GM18507 (cell line): ENCODE results near the gene CLMN.
"Not testable (repeated sequence)": the region's sequence is repeated elsewhere in the genome, so short reads cannot be mapped to it uniquely, and the experiment has no call there.

ENCODE experiments used
- DNase-seq: peaks from one replicate; pipeline ENCODE4 v3.0.0; 2011; ENCODE audit warnings: low read depth; ENCODE audit not compliant: insufficient read length; ENCODE audit errors: extremely low spot score
- FAIRE-seq: peaks from 2 replicates; lab custom pipeline; 2011; peaks lifted over from hg19 to GRCh38; lab: Jason Lieb, UNC

CLMN gene

DNA sequence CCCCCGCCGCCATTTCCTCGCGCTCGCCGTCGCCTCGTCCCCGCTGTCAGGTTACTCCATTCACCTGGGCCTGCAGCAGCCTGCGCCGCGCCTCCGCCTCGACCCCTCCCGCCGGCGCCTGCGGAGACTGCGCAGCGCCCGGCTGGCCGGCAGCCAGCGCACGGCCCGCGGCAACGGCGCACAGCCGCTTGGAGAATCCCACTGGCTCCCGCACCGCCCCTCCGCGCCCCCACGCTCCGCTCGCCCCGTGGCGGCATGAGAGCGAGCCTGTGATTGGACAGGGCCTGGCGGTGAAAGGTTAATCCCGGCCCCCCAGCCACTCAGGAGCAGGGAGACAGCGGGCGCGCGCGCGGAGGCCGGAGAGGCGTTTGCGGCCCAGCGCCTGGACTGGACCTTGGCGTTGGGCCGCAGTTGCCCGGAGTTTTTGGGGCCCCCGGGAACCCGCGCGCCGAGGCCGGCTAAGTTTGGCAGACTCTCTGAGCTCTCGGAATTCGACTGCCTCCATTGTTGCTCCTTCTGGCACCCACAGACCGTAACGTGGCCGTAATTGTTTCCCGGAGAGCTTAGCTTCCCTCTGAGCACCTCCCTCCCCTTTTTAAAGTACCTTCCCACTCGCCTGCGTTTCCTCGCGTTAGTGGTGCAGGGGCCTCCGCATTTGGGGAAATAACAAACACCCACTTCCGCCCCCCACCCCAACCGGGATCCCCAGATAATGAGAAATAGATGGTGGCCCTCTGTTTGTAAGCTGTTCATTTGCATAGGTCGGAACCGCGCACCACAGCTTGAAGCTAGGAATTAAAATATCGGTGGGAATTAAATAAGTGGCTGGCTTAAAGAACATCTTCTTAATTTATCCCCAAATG lies 162.2 kb downstream of the CLMN start, which contains the start of gene DICER1:
Gene DICER1, minus strand, starts transcription at position 203 of the 863 bp plus-strand sequence. CDS start 24,071 bp downstream, outside the sequence.
- FAIRE-seq (peak; percentile 88), DNase-seq (peak; percentile 98)

GRCh38 chr14:95157048-95157326 lies 162.7 kb downstream of the CLMN start:
- FAIRE-seq: no peak
- DNase-seq: peak; percentile 14

GRCh38 chr14:95156161-95157047 lies 163.3 kb downstream of the CLMN start:
- DNase-seq (peak; percentile 9), FAIRE-seq (peak; percentile 39)

GRCh38 chr14:95155045-95155444 lies 164.7 kb downstream of the CLMN start:
- FAIRE-seq: no peak
- DNase-seq: no peak

DNA sequence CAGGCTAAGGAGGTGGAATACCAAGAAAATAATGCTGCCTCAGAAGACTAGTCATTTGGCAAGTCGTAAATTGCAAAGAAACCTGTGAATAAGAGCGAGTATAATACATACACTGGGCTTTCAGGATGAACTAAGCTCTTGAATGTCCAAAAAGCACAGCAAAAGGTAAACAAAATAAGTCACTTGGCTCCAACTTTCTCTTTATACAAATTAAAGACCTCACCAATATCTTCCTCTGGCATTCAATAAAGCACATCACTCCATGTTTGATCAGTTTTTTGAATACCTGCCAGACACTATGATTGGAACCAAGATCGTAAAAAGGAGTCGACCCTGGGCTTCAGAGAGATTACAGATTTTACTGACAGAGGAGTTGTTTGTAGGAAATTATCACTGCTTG lies 165.8 kb downstream of the CLMN start:
- DNase-seq: no peak
- no peak for FAIRE-seq

DNA sequence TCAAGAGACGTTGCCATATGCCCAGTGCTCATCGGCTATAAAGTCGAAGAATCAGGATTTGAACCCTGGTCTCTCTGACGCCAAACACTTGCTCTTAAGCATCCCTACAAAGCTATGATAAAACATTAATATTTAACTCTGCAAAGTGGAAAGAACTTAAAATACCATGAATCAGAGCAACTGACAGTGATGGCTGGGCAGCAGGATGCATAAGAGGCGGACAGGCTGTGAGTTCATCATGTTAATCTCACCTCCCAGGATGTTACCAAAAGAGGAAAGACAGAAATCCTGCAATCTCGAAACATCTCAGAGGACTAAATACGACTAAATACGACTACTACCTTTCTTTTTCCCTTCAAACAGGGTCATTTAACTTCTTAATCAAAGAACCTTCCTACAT lies 168.1 kb downstream of the CLMN start:
- DNase-seq: no peak
- FAIRE-seq: no peak

- DNase-seq (no peak), FAIRE-seq (no peak)
Observed at GRCh38 chr14:95150910-95151309, 168.8 kb downstream of the CLMN start.

GRCh38 chr14:95149441-95149840 lies 170.3 kb downstream of the CLMN start:
- FAIRE-seq: no peak

DNA sequence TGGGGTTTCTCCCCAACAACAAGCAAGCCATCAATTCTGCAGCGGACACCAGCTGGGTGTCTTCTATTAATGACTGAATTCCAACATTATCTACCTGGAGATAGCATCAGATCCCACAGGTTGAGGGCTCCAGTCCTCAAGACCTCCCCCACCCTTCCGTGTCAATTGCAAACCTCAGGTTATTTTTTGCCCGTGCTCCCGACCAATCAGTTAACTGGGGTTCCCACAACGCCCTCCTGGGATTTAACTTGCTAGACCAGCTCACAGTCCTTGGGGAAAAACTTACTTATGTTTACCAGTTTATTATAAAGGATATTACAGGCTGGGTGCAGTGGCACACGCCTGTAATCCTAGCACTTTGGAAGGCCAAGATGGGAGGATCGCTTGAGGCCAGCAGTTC lies 172.1 kb downstream of the CLMN start:
- DNase-seq: no peak
- FAIRE-seq: no peak

More at GRCh38 chr14:95149441-95149840, 170.3 kb downstream of the CLMN start:
- DNase-seq: no peak

- FAIRE-seq (no peak), DNase-seq (no peak)
Observed at GRCh38 chr14:95146079-95146771, 173.5 kb downstream of the CLMN start.

GRCh38 chr14:95144849-95145248 lies 174.9 kb downstream of the CLMN start:
- DNase-seq: no peak
- peak; percentile 9 for FAIRE-seq

- no peak for DNase-seq
- peak; percentile 41 for FAIRE-seq
Observed at GRCh38 chr14:95143808-95144620, 175.7 kb downstream of the CLMN start.

DNA sequence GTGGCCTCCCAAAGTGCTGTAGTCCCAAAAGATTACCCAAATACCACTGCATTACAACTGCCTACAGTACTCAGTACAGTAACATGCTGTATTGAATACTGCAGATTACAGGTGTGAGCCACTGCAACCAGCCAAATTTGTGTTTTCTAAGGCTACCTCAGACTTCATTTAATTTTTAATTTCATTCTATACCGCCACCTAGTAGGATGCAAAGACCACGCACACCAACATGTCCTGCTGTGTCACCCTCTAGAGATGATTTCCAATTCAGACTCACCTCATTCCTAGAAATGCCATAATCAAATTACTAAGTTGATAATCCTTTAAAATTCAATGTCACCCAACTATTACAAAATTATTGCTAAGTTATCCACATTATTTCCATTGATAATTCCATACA lies 177.5 kb downstream of the CLMN start:
- DNase-seq: no peak
- FAIRE-seq: no peak

DNA sequence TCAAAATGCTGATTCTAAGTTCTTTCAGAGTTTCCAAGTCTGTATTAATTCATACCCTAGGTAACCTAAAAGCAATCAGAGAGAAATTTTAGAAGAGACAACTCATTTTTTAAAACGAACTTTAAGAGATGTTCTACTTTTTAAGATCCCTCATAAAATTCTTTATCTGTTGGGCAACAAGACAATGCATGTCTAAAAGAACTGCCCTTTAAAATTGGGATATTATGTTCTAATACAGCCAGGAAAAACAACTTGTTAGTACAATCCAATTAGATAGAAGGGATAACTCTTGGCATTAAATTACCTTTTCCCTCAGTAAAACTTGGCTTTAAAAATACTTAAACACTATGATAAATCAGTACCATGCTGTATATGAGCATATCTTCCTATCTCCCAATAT lies 178.0 kb downstream of the CLMN start:
- FAIRE-seq (no peak), DNase-seq (no peak)

DNA sequence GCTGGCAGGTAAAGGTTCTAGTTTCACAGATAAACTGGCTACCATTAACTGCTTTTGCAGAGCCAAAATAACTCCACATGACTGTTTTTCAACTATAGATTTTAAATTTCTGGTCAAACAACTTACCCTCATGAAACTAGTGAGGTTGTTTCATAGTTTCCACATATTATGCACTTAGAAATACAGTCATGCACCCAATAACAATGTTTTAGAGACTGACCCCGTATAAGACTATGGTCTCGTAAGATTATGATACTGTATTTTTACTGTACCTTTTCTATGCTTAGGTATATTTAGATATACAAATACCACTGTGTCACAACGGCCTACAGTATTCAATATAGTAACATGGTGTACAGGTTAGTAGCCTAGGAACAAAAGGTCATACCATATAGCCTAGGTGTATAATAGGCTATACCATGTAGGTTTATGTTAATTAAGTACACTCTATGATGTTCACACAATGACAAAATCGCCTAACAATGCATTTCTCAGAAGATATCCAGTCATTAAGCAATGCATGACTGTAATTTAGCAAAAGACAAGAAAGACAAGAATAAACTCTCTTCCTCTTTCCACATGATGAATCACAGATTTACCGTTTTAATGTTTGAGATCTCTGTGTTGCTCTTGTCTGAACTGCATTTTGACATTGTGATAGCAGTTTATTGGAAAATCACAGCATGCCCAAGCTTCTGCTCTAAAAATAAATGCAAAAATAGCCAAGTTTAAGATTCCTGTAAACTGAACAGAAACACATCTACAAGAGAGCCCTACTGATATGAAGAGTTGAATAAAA lies 179.4 kb downstream of the CLMN start:
- peak; percentile 76 for FAIRE-seq
- DNase-seq: no peak

GRCh38 chr14:95138876-95139275 lies 180.8 kb downstream of the CLMN start:
- FAIRE-seq: no peak
- DNase-seq: no peak

DNA sequence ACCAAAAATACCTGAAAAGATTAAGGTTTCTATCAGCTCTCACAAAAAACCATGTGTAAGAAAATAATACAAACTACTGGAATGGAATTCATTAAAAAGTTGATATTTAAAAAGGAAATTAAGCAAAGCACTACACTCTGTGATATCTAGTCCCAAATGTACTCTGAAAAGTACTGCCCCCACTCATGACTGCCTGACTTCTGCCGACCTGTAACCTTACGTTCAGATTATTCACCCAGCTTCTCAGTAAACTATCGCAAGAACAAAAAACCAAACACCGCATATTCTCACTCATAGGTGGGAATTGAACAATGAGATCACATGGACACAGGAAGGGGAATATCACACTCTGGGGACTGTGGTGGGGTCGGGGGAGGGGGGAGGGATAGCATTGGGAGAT lies 181.3 kb downstream of the CLMN start:
- FAIRE-seq, DNase-seq: not testable (repeated sequence)

DNA sequence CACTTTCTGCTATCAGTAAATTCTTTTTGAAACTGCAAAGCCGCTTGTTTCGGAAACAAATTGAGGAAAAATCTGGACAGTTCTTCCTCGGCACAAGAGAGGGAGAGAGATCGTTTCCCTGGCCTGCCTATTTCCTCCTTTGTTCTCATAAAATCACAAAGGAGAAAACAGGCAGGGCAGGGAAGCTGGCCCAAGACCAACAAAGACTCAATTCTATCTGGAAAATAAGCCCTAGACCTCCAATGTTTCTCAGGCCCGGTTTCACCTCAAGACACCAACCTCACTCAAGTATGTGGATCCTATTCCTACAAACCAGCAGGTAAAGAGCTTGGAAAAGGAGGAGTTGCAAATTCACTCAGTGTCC lies 181.9 kb downstream of the CLMN start:
- FAIRE-seq (no peak), DNase-seq (no peak)
